HEK293 (cell line): Measurements from ENCODE around the gene OR2T8.

Source experiments
- TCF7L2 ChIP-seq: IDR thresholded peaks from 2 replicates; pipeline ENCODE4 v1.6.1; 2011; ENCODE audit warnings: low read depth, mild to moderate bottlenecking, inconsistent platforms, low read length, moderate library complexity, borderline replicate concordance
- ZBTB48 ChIP-seq: fragments of 450-650 bp; formaldehyde crosslinking; IDR thresholded peaks from 2 replicates; pipeline ENCODE4 v1.5.1; 2016; ENCODE audit warnings: missing biosample characterization, missing genetic modification characterization
- TF ChIP-seq, protein P1 (sequence below): fragments of 450-650 bp; formaldehyde crosslinking; IDR thresholded peaks from 2 replicates; pipeline ENCODE4 v1.5.1; 2016; ENCODE audit warnings: missing biosample characterization, missing genetic modification characterization

DNA sequence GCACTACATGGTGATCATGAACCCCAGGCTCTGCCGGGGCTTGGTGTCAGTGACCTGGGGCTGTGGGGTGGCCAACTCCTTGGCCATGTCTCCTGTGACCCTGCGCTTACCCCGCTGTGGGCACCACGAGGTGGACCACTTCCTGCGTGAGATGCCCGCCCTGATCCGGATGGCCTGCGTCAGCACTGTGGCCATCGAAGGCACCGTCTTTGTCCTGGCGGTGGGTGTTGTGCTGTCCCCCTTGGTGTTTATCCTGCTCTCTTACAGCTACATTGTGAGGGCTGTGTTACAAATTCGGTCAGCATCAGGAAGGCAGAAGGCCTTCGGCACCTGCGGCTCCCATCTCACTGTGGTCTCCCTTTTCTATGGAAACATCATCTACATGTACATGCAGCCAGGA, 24.1 kb upstream of the OR2T8 start:
- TF ChIP-seq, protein P1, sequence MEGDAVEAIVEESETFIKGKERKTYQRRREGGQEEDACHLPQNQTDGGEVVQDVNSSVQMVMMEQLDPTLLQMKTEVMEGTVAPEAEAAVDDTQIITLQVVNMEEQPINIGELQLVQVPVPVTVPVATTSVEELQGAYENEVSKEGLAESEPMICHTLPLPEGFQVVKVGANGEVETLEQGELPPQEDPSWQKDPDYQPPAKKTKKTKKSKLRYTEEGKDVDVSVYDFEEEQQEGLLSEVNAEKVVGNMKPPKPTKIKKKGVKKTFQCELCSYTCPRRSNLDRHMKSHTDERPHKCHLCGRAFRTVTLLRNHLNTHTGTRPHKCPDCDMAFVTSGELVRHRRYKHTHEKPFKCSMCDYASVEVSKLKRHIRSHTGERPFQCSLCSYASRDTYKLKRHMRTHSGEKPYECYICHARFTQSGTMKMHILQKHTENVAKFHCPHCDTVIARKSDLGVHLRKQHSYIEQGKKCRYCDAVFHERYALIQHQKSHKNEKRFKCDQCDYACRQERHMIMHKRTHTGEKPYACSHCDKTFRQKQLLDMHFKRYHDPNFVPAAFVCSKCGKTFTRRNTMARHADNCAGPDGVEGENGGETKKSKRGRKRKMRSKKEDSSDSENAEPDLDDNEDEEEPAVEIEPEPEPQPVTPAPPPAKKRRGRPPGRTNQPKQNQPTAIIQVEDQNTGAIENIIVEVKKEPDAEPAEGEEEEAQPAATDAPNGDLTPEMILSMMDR (tag by site-specific recombination): no peak
- TF ChIP-seq ZBTB48: no peak
- no peak for TF ChIP-seq TCF7L2
